Ishikawa (cell line): Measurements from ENCODE around the gene CAMTA1.

Experiments
- CEBPB ChIP-seq: IDR thresholded peaks from 2 replicates; pipeline ENCODE4 v1.6.1; 2012
- CREB1 ChIP-seq: IDR thresholded peaks from 2 replicates; pipeline ENCODE4 v1.6.1; 2012; ENCODE audit warnings: low read depth
- EGR1 ChIP-seq: IDR thresholded peaks from 2 replicates; pipeline ENCODE4 v1.6.1; 2012
- EP300 ChIP-seq: IDR thresholded peaks from 2 replicates; pipeline ENCODE4 v1.6.1; 2012; ENCODE audit warnings: borderline replicate concordance
- MAX ChIP-seq: IDR thresholded peaks from 2 replicates; pipeline ENCODE4 v1.6.1; 2012
- REST ChIP-seq: IDR thresholded peaks from 2 replicates; pipeline ENCODE4 v1.6.1; 2012; ENCODE audit warnings: low read depth, mild to moderate bottlenecking

GRCh38 chr1:7062346-7063061 is 277.2 kb downstream of the CAMTA1 start:
- no peak for TF ChIP-seq EP300
- no peak for TF ChIP-seq CREB1
- TF ChIP-seq REST = no peak
- no peak for TF ChIP-seq MAX
- TF ChIP-seq EGR1 = no peak
- no peak for TF ChIP-seq CEBPB
